Stimulated activated naive CD4-positive, alpha-beta T cell (primary cell): ENCODE data around the gene RBM44.
A peak's percentile ranks its signal among the peaks of the same experiment; 100 is the strongest.
"Not testable (repeated sequence)": the region's sequence is repeated elsewhere in the genome, so short reads cannot be mapped to it uniquely, and the experiment has no call there.

ENCODE experiments used
- DNase-seq, 6 experiments: peaks; one replicate each; lab custom pipeline; 2025; lab: John Stamatoyannopoulos, UW

The RBM44 gene

DNA sequence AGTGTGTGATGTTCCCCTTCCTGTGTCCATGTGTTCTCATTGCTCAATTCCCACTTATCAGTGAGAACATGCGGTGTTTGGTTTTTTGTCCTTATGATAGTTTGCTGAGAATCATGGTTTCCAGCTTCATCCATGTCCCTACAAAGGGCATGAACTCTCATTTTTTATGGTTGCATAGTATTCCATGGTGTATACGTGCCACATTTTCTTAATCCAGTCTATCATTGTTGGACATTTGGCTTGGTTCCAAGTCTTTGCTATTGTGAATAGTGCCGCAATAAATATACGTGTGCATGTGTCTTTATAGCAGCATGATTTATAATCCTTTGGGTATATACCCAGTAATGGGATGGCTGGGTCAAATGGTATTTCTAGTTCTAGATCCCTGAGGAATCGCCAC lies 14.9 kb upstream of the RBM44 start:
- DNase-seq: not testable (repeated sequence)

DNA sequence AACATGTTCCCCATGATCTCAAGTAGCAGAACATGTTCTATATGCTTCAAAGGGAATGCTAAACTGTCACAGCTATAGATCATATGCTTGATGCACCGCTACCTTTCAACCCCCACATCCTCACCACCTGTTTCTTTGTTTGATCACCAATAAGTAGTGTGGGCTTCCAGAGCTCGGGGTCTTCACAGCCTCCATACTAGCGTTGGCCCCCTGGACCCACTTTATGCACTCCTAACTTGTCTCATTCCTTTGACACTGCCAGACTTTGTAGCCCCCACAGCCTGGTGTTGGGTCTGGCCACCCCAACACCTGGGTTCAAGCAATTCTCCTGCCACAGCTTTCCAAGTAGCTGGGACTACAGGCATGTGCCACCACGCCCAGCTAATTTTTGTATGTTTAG lies 11.6 kb upstream of the RBM44 start:
- no peak for DNase-seq

DNA sequence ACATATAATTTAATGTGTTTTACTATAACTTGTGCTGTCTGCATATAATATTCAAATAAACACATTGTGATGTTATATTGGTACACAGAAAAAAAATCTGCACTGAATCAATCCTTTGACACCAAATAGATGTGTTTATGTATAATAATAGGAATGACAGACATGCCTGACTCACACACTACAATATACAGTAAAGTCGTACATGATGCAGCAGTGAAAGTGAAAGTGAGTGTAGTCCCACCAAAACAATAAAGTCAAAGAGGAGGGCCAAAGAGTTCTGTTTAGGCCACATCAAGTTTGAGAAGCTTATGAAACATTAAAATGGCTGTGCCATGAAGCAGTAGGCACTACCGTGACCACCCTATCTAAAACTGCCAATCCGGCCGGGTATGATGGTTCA lies 8.2 kb upstream of the RBM44 start:
- no peak for DNase-seq

DNA sequence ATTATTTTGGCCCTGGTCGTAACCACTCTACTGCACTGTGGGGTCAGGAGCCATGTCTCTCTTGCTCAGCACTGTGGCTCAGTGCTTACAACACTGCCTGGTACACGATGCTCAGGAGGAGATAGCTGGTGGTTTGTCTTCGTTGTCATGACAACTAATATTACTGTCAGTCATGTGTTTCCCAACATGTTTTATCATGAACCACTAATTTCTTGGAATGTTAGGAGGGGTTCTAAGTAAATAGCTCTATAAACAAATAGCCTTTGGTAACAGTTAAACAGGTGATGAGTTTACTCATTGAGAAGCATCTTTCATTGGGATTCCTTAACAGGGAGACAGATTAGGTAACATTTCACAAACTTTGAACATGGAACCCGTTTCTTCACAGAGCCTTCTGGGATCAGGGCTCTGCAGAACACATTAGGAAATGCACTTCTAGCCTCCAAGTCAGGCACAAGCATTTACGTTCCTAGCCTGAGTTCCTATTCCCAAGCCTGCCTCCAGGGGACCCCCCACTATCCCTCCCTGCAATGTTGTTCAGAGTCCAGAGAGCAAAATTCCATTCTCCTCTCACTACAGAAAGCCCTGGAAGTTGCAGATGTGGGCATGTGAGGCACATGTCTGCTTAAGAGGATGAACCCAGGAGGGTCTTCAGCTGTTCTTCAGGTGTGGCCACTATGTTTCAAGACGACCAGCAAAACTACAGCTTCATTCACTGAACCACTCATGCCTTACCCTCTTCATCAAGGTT lies 6.4 kb upstream of the RBM44 start:
- no peak for DNase-seq

DNA sequence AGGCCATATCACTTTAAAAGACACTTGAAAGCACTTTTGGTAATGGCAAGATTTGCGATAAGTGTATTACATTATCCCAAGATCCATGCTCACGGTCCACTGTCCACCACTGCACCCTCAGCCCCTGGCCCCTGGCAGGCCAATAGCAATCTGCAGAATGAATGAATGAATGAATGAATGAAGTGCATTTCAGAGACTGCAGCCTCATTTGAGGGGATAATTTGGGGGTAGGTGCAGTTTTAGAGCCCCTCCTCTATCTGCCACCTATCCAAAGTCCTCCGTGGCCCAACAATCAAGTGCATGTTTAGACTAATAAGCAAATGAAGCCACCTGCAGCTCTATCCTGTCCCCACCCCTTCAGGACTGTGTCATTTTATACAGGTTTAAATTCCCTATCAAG lies 1.3 kb upstream of the RBM44 start:
- DNase-seq: no peak

DNA sequence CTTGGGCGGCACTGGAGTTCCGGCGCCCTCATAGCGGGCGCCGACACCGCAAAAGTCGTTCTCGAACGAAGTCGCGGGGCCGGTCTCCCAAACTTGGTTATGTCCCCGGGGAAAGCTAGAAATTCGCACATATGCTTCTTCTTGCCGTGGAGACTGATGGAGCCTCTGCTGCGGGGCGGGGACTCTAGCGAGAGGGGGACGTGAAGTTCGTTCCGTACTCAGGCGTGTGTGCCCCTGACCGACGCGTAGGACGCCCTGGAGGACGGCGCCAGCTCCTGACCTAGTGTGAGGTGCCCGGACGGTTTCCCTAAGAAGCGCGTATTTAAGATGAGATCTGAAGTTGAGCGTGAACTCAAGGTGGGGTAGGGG lies 465 bp downstream of the RBM44 start:
- DNase-seq: no peak

DNA sequence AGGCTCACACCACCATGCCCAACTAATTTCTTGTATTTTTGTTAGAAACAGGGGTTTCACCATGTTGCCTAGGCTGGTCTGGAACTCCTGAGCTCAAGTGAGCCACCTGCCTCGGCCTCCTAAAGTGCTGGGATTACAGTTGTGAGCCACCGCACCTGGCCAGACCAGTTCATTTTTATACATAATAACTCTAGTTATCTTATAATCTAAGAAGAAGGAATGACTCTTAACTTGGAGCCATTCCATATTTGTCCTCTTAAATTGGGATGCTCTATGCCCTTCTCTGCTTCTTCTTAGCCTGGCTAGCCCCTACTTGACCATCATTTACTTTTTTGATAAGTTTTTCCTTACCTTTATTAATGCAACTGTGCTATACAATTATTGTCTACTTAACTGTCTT lies 2.9 kb downstream of the RBM44 start:
- no peak for DNase-seq

DNA sequence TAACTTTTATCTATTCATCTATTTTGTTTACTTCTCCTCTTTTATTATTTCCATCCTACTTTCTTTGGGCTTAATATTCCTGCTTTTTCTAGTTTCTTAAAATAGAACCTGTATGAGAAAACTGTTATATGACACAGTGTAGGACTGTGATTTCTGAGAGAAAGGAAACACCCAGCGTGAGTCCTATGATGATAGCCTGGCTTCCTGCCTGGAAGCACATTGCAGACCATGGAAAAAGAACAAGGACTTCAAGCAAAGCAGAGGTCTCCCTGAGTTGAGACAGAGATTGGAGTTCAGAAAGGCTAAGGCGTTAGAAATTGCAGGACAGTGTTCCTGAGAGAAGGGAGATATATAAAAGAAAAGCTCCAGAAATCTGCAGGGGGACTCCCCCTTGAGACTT lies 7.8 kb downstream of the RBM44 start:
- no peak for DNase-seq

DNA sequence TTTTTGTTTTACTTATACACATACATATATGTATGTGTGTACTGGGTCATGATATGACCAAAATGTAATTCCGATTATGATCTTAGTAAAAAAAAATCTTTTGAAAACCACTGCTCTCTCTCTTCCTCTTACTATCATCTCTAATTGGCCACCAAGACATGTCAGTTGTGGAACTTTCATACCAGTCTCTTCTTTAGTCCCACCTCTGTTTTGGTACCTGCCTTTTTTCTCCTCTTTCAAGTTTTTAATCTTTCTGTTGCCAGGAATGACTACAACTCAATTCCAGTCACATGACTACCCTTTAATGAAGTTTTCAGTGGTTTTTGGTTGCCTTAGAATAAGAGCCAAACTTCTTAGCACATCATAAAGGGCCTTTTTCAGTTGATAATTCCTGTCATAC lies 17.1 kb downstream of the RBM44 start:
- peak in 2 of 6 experiments; percentile 3 to 8 for DNase-seq

DNA sequence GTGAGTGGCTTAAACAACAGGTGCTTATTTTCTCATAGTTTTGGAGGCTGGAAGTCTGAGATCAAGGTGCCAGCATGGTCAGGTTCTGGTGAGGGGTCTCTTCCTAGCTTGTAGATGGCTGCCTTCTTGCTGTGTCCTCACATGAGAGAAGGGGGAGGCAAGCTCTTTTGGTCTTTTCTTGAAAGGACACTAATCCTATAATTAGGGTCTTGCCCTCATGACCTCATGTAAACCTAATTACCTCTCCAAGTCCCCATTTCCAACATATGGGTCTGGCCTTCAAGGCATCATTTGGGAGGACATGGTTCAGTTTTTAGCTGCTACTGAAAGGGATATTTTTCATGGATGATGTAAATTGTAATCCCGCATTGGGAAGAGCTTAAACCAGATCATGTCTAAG lies 18.0 kb downstream of the RBM44 start:
- DNase-seq: no peak

DNA sequence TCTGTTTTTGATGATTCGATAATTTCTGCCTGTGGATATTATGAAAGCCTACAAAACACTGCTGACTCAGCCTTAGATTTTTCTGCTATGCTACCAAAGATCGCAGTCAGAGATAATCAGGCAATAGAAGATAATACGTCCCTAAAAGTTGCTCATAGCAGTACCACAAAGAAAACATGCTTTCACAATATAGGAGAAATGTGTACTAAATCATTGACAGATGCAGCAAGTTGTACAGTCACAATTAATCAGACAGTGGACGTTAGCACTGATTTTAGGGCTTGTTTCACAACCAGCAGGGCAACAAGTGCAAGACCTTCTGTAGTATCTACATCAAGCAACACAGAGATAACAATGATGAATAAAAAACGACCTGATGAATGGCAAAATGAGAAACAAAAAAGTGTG lies 19.5 kb downstream of the RBM44 start:
- no peak for DNase-seq

DNA sequence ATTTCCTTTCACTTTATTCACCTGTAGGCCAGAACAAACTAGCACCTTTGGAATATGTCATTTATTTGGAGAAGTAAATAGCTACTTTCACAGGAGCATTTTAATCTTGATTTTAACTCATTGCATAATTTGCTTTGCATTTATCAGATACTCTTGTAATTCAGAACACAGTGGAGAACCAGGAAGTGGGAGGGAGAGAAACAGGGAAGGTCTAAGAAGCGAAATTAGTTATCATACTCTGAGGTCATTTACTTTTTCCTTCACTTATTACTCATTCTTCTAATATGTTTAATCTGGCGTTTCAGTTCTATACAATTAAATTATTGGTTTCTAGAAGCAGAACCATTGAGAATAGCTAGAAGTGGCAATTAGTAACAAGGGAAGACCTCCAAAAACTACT lies 20.7 kb downstream of the RBM44 start:
- DNase-seq: no peak

DNA sequence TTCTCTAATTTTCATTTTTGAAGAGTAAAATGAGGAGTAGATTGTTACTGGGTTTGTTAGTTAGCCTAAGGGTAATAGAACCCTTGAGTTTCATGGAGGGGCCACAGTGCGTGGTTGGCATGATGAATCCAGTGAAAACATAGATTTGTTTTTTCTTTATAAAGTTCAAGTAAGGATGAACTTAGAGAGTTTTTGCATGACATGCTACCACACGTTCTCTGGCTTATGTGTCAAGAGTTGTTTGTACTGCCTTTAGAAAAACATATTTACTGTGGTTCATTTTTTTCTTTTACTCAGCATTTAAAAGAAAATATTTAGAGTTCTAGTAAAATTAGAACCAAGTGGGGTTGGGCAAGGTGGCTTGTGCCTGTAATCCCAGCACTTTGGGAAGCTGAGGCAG lies 21.8 kb downstream of the RBM44 start:
- no peak for DNase-seq

DNA sequence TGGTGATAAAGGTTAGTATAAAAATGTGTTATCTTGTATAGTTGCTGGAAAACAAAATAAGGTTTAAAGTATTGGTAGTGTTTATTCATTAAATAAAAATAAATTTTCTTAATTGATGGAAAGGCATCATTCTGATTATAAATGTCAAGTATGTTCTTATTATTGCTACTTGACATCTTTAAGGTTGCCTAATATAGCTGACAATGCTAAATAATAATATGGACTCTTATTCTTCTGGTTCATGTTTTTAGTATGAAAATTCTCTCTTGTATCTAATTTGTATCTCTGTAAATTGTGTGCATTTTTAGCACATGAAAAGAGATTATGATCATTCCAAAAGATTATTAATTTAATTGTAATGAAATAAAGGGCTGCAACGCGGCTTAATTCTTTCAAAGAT lies 25.0 kb downstream of the RBM44 start:
- DNase-seq: no peak

DNA sequence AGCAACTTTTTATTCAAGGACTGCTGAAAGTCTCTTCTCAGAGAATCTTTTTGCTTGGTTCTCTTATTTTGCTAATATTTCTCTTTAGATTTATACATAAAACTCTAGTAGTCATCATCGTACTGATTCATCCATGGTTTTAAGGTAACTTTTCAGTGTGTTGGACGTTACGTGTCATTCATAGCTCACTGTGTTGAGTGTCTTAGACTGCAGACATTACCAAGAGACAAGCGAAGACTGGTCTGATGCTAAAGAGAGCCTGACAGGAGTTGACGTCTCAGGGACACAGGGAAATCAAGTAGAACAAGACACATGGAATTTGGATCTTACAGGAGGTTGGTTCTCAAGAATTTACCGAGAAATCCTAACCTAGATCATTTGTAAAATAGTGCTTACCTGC lies 25.5 kb downstream of the RBM44 start:
- DNase-seq: no peak

DNA sequence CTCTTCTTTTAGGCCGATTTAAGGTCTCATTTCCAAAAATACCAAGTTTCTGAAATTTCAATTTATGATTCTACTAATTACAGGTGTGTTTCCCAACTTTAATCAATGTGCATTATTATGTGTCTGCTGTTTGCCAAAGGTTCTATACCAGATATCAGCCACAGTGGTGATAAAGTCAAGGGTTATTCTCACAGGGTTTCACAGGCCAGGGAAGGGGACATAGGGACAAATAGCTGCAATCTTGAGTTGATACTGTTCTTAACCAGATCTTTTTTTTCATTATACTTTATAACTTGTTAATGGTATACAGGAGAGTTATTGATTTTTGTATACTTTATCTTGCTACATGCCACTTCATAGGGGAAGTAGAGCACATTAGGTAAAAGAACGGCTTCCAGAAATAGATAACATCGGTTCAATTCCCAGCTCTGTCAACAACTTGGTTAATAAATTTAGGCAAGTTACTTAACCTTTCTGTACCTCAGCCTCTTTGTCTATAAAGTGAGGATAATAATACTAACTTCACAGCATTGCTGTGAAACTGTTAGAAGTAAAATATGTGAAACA lies 28.9 kb downstream of the RBM44 start:
- no peak for DNase-seq

DNA sequence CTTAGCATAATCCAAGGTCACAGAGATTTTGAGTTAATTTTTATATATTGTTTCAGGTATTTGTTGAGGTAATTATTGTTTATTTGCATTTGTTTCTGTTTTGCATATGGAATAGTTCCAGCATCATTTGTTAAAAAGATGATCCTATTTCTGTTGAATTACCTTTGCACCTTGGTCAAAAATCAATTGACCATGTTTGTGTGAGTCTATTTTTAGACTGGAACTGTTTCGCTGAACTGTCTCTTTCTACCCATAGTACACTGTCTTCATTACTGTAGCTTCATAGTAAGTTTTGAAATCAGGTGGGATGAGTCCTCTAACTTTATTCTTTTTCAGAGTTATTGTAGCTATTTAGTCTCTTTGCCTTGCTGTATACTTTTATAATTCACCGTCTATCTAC lies 31.9 kb downstream of the RBM44 start:
- DNase-seq: no peak

DNA sequence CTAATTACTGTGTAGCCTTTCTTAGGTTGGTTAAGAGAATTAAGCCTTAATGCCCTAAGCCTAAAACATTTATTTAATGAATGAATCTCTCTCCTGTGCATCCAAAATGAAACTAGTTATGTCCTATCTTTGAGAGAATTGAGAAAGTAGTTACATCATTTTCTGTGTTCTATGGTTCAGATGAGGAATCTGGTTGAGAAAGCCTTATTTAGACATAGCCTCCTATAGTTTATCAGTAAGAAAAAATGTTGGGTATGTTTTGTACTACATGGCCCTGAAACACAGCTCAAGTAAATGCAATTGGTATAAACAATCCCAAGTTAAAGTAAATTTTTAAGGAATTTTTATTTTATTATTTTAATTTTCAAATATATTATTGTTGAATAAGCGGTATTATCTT lies 35.0 kb downstream of the RBM44 start:
- DNase-seq: no peak

DNA sequence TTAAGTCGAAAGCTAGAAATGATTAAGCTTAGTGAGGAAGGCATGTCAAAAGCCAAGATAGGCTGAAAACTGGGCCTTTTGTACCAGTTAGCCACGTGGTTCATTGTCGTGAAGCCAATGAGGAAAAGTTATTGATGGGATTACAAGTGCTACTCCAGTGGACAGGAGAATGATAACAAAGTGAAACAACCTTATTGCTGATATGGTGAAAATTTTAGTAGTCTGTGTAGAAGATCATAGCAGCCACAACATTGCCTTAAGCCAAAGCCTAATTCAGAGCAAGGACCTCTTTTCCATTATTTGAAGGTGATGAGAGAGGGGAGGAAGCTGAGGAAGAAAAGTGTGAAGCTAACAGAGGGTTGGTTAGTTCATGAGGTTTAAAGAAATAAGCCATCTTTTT lies 36.8 kb downstream of the RBM44 start:
- DNase-seq: no peak

DNA sequence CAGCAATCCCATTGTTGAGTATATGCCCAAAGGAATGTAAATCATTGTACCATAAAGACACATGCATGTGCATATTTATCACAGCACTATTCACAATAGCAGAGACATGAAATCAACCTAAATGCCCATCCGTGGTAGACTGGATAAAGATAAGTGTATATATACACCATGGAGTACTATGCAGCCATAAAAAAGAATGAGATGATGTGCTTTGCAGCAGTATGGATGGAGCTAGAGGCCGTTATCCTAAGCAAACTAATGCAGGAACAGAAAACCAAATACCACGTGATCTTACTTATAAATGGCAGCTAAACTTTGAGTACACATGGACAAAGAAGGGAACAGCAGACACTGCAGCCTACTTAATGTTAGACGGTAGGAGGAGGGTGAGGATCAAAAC lies 42.5 kb downstream of the RBM44 start:
- DNase-seq: no peak

DNA sequence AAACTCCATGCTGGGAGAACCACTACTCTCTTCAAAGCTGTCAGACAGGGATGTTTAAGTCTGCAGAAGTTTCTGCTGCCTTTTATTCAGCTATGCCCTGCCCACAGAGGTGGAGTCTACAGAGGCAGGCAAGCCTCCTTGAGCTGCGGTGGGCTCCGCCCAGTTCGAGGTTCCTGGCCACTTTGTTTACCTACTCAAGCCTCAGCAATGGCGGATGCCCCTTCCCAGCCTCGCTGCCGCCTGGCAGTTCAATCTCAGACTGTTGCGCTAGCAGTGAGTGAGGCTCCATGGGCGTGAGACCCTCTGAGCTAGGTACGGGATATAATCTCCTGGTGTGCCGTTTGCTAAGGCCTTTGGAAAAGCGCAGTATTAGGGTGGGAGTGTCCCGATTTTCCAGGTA lies 50.4 kb downstream of the RBM44 start:
- DNase-seq: not testable (repeated sequence)

DNA sequence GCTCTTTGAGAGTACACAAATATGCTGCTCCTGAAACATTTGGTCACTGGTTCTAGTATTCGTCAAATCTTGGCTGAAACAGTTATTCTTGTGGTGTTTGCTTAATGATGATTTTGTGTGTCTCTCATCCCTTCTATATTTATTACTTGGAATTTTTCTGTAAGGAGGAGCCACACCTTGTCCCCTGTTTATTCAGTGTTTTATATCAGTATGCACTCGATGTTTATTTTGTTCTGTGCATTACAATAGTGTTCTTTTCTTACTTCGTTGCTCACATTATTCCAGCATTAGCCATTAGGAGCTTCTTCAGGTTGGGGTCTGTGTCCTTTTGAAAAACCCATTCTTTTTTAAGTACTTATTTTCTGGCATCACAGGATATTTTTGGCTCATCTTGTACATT lies 55.7 kb downstream of the RBM44 start:
- no peak for DNase-seq

DNA sequence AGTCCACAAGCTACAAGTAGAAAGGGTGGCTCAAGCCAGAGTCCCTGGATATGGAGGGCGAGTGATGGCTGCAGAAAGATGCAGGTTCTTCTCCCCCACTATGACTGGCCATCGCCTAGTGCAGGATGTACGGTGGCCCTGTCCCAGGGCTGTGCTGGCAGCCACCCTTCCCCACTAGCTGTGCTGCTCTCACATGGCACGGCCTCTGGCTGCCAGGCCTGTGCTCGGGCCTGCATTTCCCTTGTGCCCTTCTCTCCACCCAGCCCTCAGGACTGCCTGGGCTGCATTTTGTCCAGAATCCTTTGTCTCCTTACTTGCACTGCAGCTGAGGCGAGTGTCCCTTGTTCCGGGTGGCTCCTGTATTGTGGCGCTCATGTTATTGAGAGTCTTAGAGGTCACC lies 59.2 kb downstream of the RBM44 start:
- DNase-seq: no peak
